GM18858 (cell line): ENCODE results near the gene SLC38A9.

Experiments used
- ATAC-seq: cut with Tn5 transposase; IDR thresholded peaks from one replicate; pipeline ENCODE4 v1.9.1; 2021; ENCODE audit not compliant: unreplicated experiment

SLC38A9 gene

DNA sequence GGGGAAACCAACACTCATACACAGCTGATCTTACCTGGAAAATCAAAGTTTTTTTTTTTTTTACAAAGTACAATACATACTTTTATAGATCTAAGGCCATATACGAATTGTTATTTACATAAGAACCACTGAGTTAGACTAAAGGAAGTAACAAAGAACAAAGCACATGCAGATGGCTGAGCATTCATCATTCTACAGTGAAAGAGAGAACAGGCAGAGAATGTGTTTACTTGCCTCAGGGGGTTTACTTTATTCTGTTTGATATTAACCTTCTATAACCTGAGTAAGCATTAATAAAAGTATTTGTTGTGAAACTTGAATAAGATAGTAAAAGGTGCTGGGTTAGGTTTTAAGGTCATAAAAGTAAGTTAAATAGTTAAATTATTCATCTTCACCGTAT, 54.7 kb downstream of the SLC38A9 start:
- no peak for ATAC-seq

DNA sequence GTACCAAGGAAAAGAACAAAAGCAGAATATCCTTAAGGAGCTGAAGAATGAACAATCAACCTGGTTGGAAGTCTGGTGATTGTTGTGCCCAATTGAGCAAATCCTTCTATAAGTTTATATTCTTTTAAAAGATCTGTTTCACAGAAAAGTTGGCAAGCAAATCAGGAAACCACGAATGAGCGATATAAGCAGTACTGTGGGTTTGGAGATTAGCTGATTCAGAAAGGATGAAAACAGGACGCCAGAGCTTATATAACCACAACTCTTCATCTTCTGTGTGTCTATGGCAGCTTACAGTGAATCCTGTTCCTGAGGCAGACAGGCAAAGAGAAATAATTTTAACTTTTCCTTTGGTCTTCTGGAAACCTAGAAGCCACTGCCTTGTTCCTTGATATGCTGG, 61.7 kb downstream of the SLC38A9 start:
- ATAC-seq, result no peak

DNA sequence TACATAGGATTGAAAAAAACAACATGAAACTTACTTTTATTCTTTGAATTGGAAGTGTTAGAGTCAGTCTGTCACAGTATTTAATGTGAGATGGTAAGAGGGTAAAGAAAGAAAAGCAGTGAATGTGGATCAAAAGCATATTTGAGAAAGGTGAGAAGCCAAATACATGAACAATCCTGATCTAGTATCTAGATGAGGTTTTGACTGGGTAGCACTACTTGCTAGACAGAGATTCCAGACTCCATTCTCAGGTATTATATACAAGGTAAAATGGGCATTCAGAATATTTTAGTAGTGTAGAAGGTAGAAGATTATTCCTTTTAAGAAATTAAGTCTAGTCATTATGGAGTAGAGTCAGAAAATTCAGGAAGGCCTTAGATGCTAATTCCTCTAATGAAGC, 62.2 kb downstream of the SLC38A9 start:
- ATAC-seq, result no peak

DNA sequence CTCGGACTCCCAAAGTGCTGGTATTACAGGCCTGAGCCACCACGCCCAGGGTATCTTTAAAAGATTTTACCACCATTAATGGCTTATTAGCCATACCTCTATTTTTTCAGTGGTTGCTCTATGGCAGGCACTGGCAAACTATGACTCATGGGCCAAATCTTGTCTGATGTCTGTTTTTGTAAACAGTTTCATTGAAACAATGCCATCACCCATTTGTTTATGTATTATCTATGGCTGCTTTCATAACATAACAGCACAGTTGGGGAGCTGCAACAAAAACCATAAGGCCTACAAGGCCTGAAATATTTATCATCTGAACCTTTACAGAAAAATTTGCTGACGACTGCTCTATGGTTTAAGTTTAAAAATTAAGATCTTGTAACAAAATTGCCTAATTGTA, 66.8 kb downstream of the SLC38A9 start:
- no peak for ATAC-seq

DNA sequence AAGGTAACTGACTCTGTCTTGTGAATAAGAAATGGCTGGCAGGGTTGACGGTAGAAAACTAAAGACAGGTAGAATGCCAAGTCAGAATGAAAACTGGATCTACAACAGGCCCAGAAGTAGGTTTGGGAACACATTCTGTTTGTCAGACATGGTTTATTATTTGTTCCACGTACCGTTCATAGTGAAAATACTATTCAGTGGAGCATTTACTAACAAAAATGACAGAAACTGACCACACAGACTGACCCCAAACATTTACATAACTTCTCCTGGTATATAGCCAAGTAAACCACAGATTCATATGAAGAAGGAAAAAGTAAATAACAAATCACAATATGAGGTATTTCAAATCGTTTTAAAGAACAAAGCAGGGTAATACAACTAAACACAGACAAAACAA, 73.7 kb downstream of the SLC38A9 start:
- no peak for ATAC-seq

DNA sequence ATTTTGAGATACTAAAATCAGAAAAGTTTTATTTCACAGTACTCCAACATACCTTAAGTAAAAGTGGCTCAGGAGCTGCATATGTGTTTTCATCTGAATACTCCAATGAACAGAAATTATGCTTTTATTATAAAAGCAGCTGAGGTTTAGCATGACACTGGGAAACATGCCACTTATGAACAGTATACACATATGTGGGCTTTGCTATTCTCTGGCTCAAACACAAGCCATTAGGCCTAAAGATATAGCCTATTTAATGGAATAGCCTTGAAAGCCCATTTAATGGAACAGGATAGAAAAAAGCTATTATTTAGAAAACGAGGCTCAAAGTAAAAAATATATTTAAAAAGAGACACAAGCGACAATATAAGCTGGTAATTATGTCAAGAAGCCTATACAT, 74.1 kb downstream of the SLC38A9 start:
- ATAC-seq, result no peak

DNA sequence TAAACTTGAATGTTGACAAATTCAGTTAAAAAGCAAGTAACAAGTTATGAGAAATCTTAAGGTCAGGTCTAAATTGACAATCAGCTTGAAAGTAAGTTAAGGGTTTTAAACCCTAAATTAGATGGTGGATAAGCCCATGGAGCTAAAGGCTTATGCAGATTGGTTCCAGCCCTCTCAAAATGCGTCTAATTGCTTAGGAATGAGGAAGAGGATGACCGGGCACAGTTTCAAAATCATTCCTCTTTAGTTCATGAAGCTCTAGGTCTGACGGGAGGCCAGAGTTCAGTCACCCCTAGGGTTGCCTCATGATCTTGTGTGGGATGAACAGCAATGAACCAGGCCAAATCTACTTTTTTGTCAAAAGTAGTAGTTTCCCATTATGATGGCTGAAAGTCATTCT, 75.4 kb downstream of the SLC38A9 start:
- no peak for ATAC-seq

DNA sequence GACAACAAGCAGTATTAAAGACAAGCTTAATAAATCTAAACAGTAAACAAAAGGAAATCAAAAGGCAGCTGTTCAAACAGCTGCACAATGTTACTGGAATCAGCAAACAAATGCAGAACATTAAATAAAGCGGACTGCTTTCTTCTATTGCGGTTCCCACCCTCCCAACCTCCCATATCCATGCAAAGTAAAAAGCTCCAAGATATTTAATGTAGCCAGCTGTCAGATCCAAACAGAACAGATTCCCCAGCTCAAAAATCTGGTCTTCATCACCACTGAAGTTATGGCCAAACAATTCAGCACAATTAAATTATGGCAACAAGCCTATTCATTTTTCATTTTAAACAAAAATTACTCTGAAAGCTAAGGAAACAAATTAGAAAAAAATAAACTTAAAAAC, 75.9 kb downstream of the SLC38A9 start:
- ATAC-seq, result no peak

DNA sequence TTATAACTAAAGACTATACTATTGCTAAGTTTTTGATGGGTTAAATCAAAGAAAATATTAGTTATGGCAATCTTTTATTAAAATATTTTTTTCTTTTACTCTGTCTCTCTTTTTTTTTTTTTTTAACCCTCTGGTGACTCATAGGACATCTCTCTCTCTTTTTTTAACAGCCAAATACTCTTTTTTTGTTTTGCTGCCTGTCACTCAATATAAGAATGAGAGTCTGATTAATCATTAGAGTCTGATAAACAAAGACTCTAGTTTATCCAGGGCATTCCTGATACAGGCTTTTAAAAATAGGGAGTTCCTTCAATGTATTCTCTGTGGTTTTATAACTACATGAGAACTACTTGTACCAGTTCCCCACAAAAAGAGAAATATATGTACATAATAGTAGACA, 77.3 kb downstream of the SLC38A9 start:
- ATAC-seq, result no peak

DNA sequence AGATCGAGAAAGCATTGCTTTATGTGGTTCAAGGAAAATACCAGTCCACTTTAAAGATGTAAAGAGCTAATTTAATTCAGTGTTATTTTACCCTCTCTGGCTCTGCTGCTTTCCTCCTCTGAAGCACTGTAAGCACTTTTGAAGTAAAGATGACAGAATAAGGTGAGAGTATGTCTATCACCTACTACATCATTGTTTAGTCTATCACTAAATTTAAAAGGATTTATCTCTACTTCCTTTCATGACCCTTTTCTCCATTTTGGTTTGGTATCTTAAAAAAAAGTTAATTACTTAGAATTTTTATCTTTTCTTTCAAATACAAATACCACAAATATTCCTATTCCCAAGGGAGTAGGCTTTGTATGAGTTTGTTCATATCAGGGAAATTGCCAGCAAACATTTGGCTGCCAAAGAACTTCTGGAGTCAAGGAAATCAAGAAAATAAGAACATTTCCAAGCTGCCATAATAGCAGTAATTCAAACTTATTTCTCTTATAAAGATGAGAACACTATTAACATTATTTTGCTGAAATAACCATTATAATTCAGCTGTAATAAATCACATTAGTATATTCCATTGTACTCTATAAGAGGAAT, 77.8 kb downstream of the SLC38A9 start:
- ATAC-seq, result no peak

DNA sequence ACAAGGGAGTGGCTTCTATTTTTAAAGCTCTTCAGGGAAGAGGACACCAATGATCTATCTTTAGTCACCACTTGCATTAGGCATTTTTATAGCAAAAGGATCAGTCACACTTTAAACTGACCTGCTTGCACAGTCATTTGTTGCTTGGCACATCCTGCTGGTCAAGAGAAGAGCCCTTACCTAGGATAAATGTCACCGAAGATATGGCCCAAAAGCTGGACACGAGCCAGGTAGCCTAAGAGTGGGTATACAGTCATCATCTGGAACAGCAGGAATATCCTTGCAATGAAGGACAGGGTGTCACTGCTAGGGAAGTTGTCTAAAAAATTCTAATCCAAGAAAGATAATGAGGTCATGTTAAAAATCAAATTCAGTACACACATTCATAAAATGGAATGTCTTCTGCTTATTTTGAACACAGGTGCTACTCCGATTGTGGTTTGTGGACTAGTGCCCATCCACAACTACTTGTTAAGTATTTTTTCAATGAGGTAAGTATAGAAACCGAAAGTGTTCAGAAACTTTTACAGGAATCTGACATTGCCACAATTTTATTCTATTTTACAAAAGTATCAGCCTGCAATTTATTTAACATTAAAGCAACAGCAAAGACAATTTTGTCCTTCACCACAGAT, 78.4 kb downstream of the SLC38A9 start:
- ATAC-seq, result no peak

DNA sequence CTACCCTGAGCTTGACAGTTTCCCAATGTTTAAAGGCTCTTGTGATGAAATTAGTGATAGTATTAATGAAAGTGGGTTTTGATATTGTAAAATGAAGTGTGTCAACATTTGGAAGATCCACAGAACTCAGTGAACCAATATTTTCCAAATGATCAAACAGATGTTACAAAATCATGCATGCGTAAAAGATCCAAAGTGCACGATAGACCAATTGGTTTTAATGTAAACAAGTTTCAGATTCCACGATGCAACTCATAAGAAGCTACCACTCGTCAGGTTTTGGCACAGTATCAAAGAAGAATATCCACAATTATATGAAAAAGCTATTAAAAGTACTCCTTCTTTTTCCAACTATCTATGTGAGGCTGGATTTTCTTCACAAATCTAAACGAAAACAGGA, 82.3 kb downstream of the SLC38A9 start:
- ATAC-seq, result no peak

DNA sequence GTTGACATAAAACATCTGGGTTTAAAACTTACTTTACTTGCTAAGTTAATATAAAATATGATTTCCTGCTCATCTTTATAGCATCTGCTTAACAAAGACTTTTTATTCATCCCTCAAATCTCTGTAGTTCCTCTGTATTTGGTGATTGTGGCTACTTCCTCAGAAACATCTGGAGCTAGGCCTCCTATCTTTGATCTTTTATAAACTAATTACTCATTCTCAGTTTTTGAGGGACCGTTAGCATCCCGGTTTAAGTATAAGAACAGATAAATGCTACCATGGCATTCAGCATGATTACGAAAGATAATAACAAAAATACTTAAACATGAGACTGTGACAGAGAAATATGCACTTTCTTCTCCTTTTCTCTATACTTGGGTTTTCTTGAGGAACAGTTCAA, 85.3 kb downstream of the SLC38A9 start:
- no peak for ATAC-seq

DNA sequence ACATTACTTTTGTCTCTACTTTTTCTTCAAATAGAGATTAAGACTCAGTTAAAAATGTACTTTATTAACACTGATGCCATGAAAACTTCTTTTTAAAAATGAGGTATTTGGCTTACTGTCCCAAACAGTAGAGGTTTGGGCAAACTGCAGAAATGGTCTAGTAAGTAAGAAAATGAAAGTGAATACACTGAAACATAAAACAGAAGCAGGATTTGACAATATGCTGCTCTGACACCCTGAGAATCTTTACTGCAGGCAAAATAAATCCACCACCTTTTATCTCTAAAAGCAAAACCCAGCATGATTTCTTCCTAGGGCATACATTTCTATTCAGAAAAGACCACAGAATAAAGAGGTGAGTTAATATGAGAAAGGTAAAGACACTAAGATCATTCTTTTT, 86.2 kb downstream of the SLC38A9 start:
- ATAC-seq, result no peak

DNA sequence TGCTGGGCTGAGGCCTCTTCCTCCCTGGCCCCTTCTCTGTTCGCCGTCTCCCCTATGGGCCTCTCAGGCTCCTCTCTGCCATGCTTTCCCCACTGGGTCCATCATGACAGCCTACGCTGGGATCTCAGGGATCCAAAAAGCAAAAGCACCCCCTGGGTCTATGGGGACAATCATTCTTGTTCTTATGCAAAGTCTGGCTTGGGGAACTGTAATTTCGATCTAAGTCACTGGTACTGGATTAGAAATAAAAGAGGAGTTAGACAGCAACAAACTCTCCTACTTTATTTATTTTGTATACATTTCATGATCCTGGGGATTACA, 86.6 kb downstream of the SLC38A9 start:
- no peak for ATAC-seq

DNA sequence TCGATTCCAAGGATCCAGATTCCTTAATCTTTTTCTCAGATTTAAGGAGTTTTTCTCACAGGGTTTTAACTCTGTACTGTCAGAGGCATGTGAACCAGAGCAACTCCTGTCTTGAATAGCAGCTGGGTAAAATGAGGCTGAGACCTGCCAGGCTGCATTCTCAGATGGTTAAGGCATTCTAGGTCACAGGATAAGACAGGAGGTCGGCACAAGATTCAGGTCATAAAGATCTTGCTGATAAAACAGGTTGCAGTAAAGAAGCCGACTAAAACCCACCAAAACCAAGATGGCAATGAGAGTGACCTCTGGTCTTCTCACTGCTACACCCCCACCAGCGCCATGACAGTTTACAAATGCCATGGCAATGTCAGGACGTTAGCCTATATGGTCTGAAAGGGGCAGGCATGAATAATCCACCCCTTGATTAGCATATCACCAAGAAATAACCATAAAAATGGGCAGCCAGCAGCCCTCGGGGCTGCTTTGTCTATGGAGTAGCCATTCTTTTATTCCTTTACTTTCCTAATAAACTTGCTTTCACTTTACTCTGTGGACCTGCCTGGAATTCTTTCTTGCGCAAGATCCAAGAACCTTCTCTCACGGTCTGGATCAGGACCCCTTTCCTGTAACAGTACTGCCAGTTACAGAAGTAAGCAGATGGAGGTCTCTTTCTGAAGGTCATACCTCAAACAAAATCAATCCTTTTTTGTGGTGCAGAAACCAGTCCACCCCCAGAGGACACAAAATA, 87.1 kb downstream of the SLC38A9 start:
- no peak for ATAC-seq

DNA sequence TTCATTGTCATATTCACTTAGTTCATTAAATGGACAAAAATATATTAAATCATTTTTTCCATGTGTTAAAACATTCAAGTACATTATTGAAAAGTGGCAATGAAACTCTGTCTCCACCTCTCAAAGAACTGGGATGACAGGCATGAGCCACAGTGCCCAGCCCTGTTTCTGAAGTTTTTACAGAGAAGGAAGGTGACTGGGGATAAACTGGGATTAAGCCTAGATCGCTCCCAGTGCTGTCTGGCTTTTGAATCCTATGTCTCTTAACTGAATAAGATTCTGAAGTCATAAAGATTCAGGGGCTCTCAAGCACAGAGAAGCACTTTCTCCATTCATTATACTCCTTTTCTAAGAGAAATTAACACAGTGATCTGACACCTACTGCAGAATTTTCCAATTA, 88.3 kb downstream of the SLC38A9 start:
- ATAC-seq, result no peak

DNA sequence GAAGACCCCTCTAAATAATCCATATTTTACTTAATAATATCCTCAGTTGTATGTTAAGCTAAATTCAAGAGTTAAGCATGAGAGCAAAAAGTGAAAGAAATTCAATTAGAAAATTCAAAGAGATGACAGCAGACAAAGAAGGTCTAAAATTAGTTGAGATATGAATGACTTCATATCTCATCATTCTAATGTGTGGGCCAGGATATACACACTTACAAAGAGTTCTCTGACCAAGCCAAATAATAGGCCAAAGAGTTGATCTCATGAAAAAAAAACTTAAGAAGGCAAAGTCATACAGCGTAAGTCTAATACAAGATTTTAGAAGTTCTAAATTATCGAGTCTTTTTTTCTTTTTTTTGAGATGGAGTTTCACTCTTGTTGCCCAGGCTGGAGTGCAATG, 89.7 kb downstream of the SLC38A9 start:
- ATAC-seq, result no peak

DNA sequence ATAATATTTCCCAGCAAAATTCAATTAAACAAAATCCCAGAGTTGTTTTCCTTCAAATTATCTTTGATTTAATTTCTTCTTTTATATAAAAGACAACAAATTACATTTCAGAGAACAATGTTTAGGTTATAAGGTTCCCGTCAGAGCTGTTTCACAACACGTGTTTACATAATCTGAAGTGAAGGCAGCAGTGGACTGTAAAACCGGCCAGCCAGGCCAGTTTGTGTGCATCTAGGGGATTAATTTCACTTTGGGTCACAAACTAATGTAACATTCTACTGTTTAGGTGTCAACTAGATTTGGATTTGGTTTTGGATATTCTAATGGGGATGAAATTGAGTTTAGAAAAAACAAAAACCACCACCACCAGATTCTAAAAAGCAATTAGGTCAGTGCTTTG, 90.9 kb downstream of the SLC38A9 start:
- no peak for ATAC-seq

DNA sequence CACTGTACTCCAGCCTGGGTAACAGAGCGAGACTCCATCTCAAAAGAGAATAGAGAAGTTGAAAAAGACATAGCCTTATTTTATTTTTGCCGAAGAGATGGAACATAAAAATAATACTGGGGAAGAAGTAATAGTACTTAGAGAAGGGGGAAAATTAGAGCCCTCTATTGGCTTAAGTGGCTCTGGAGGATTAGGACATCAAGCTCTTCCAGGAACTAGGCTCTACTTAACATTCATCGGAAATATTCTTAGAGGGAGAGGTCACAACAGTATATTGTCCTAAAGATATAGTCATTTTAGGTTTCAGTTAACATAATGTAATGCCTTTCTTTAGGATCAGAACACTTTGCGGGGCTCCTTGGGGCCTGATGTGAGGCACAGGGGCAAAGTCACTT, 91.4 kb downstream of the SLC38A9 start:
- no peak for ATAC-seq

DNA sequence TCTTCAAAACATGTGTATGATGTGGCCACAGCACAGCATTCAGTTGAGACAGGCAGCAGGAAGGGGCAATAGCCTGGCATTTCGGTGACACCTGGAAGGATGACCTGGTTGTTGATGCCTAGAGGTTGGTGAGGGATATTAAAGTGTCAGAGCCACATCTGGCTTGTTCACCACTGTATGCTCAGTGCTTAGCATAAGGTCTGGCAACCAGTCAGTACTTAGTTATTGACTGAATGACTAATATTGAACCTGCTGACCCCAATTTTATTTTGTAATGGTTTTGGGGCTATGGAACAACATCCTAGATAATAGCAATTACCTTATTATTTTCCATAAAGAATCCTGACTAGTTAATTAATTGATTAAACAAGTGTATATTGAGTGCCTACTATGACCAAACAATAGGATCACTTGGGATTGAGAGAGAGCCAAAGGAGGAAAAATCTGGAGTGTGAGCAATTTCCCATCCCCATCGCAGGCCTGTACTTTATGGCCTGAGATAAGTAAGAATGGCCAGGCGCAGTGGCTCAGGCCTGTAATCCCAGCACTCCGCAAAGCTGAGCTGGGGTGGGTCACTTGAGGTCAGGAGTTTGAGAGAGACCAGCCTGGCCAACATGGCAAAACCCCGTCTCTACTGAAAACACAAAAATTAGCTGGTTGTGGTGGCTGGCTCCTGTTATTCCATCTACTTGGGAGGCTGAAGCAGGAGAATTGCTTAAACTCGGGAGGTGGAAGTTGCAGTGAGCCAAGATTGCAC, 91.9 kb downstream of the SLC38A9 start:
- ATAC-seq, result no peak

DNA sequence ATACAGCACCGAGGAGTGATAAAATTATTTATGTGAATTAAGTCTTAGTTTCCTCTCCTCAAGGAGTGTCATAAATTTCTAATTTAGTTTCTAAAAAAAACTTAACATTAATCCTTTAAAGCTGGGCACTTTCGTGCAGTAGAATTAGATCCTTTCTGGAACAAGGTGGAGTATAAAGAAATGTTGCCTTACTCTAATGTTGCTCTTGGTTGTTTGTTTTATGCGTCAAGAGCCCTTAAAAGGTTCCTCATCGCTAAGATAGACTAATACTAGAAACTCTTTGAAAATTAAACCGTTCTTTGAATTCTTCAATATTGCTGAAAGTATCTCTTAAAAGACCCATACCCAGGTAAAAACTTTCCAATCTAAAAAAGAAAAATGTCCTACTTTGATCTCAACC, 93.8 kb downstream of the SLC38A9 start:
- no peak for ATAC-seq
